Motor neuron (in vitro differentiated cells): Measurements from ENCODE around the gene GOSR2. TPM values are rescaled to one million over a fixed set of nuclear protein-coding genes. Genes with fewer than 3 reads are reported as not detected.
A peak's percentile ranks its signal among the peaks of the same experiment; 100 is the strongest.

ENCODE experiments used
- ATAC-seq, 8 experiments: fragments of 200-7000 bp; cut with Tn5 transposase; replicated peaks in 6 of 8; 2 replicates each; pipeline ENCODE4 v1.8.0; 2021; ENCODE audit warnings: mild to moderate bottlenecking in 8 of 8, moderate library complexity in 8 of 8
- H3K27ac ChIP-seq, 2 donors: fragments of 250-450 bp; sonication (Bioruptor Pico); 2 replicates each; pipeline ENCODE4 v1.9.0; 2021; ENCODE audit warnings: antibody characterized with exemption in 2 of 2, mild to moderate bottlenecking in 2 of 2, moderate library complexity in 1 of 2
- H3K4me1 ChIP-seq, 2 donors: fragments of 250-450 bp; sonication (Bioruptor Pico); replicated peaks in 1 of 2; 2 replicates each; pipeline ENCODE4 v1.6.1; 2021; ENCODE audit warnings: antibody characterized with exemption in 2 of 2, mild to moderate bottlenecking in 2 of 2, moderate library complexity in 1 of 2
- H3K4me3 ChIP-seq, 5 donors: fragments of 250-450 bp; sonication (Bioruptor Pico); 2 replicates each; pipeline ENCODE4 v1.9.0; 2021; ENCODE audit warnings: antibody characterized with exemption in 5 of 5, mild to moderate bottlenecking in 5 of 5, moderate library complexity in 4 of 5
- WGBS, 10 experiments: fragments of 450-650 bp; shearing (Covaris generic); methylation state at CpG; one replicate each; pipeline ENCODE4 v1.0.0; 2022; 5-methylcytosine and 5-hydroxymethylcytosine counted together
- in situ Hi-C, 9 experiments: fragments of 400-800 bp; cut with MboI; loops; one replicate each; pipeline ENCODE4 v1.15.0; 2021; ENCODE audit warnings: low sequenced_read_pairs in 9 of 9, low pct_unique_long_range_greater_than_20kb in 2 of 9; ENCODE audit not compliant: unreplicated experiment in 9 of 9
- total RNA-seq, 8 experiments: library from RNA; unstranded; fragments of 300-600 nt; gene quantifications; 2 replicates each; pipeline versions ENCODE4 v1.2.3 to v1.2.4, GENCODE V29; 2022

The GOSR2 gene
- total RNA-seq, 8 experiments from 2014 or later: 32.2 to 77.0 (median 45.1) TPM

- ATAC-seq: no peak
- H3K27ac ChIP-seq: no peak overlapping the region
- no peak overlapping the region for H3K4me3 ChIP-seq
- in situ Hi-C loops: no loop called here
- 0 to 64% (median 25%) methylated on average over 1 to 2 of the region's 2 CpGs; no CpG with 5 or more reads in 4 of the 10 experiments for WGBS, 10 experiments
- no peaks in the 10 kb centered on the region for H3K4me1 ChIP-seq
Measured at GRCh38 chr17:46898364-46898763, 24.6 kb upstream of the GOSR2 start.

GRCh38 chr17:46898860-46899259 lies 24.1 kb upstream of the GOSR2 start:
- in situ Hi-C loops: no loop called here
- no peak overlapping the region for H3K4me3 ChIP-seq
- WGBS, 10 experiments: 10 to 92% (median 79%) methylated on average over 1 to 4 of the region's 5 CpGs

GRCh38 chr17:46901291-46901690 lies 21.7 kb upstream of the GOSR2 start:
- in situ Hi-C loops: no loop called here
- Histone ChIP-seq H3K4me3 (no peak overlapping the region), H3K27ac (no peak overlapping the region), H3K4me1 (peaks cover 0 to 5% of the 10 kb centered on the region in 2 donors)
- ATAC-seq: no peak
- 30 to 96% (median 64%) methylated on average over 2 to 8 of the region's 9 CpGs; no CpG with 5 or more reads in 1 of the 10 experiments for WGBS, 10 experiments

More at GRCh38 chr17:46898860-46899259, 24.1 kb upstream of the GOSR2 start:
- no peak for ATAC-seq
- Histone ChIP-seq H3K27ac (no peak overlapping the region), H3K4me1 (no peaks in the 10 kb centered on the region)

- Histone ChIP-seq H3K4me1 (peaks cover 2 to 14% of the 10 kb centered on the region in 2 donors), H3K4me3 (no peak overlapping the region), H3K27ac (no peak overlapping the region)
- no peak for ATAC-seq
- in situ Hi-C loops: no loop called here
- WGBS, 10 experiments: 0 to 100% (median 73%) methylated on average over 1 to 2 of the region's 4 CpGs; no CpG with 5 or more reads in 2 of the 10 experiments
Measured at GRCh38 chr17:46903762-46904672, 18.9 kb upstream of the GOSR2 start.

GRCh38 chr17:46908068-46908737 lies 14.8 kb upstream of the GOSR2 start:
- in situ Hi-C loops: no loop called here
- ATAC-seq: peak in 5 of 8 experiments; percentile 22 to 56 (median 45)
- H3K4me1 ChIP-seq: peaks cover 2 to 14% of the 10 kb centered on the region in 2 donors
- H3K4me3 ChIP-seq: no peak overlapping the region
- H3K27ac ChIP-seq: no peak overlapping the region
- 44 to 75% (median 50%) methylated on average over 1 to 5 of the region's 14 CpGs; no CpG with 5 or more reads in 7 of the 10 experiments for WGBS, 10 experiments

- ATAC-seq: no peak
- no peak overlapping the region for H3K27ac ChIP-seq
- H3K4me1 ChIP-seq: peaks cover 2 to 13% of the 10 kb centered on the region in 2 donors
- WGBS, 10 experiments: 10 to 100% (median 80%) methylated on average over 1 to 5 of the region's 10 CpGs; no CpG with 5 or more reads in 2 of the 10 experiments
- in situ Hi-C loops: no loop called here
- no peak overlapping the region for H3K4me3 ChIP-seq
Measured at GRCh38 chr17:46910179-46910927, 12.6 kb upstream of the GOSR2 start.

GRCh38 chr17:46911311-46911710 lies 11.6 kb upstream of the GOSR2 start:
- ATAC-seq: no peak
- 61 to 100% (median 76%) methylated on average over 2 to 3 of the region's 3 CpGs; no CpG with 5 or more reads in 6 of the 10 experiments for whole genome bisulfite sequencing, 10 experiments
- Histone ChIP-seq H3K4me3 (no peak overlapping the region), H3K4me1 (peaks cover 2 to 9% of the 10 kb centered on the region in 2 donors), H3K27ac (no peak overlapping the region)
- in situ Hi-C loops: no loop called here

- 0% methylated on average over 1 of the region's 1 CpG; no CpG with 5 or more reads in 7 of the 10 experiments for WGBS, 10 experiments
- no peaks in the 10 kb centered on the region for H3K4me1 ChIP-seq
- in situ Hi-C loops: no loop called here
- no peak overlapping the region for H3K27ac ChIP-seq
- no peak overlapping the region for H3K4me3 ChIP-seq
- peak in 2 of 8 experiments; percentile 31 to 33 for ATAC-seq
Measured at GRCh38 chr17:46915596-46915995, 7.4 kb upstream of the GOSR2 start.

GRCh38 chr17:46916211-46916610 lies 6.7 kb upstream of the GOSR2 start:
- H3K4me3 ChIP-seq: no peak overlapping the region
- no peak overlapping the region for H3K27ac ChIP-seq
- in situ Hi-C loops: no loop called here
- H3K4me1 ChIP-seq: no peaks in the 10 kb centered on the region
- ATAC-seq: peak in 2 of 8 experiments; percentile 18 to 72
- 30 to 89% (median 60%) methylated on average over 1 to 2 of the region's 2 CpGs; no CpG with 5 or more reads in 3 of the 10 experiments for WGBS, 10 experiments

GRCh38 chr17:46916623-46917022 lies 6.3 kb upstream of the GOSR2 start:
- WGBS, 10 experiments: 33 to 93% (median 69%) methylated on average over 1 to 3 of the region's 3 CpGs; no CpG with 5 or more reads in 3 of the 10 experiments
- Histone ChIP-seq H3K4me1 (no peaks in the 10 kb centered on the region), H3K27ac (no peak overlapping the region), H3K4me3 (no peak overlapping the region)
- in situ Hi-C loops: no loop called here
- ATAC-seq: no peak

- ATAC-seq: no peak
- in situ Hi-C loops: no loop called here
- no peak overlapping the region for H3K4me3 ChIP-seq
- H3K27ac ChIP-seq: no peak overlapping the region
- H3K4me1 ChIP-seq: no peaks in the 10 kb centered on the region
Measured at GRCh38 chr17:46917041-46917440, 5.9 kb upstream of the GOSR2 start.

GRCh38 chr17:46917516-46917915 lies 5.4 kb upstream of the GOSR2 start:
- WGBS, 10 experiments: 55 to 92% (median 75%) methylated on average over 1 to 3 of the region's 4 CpGs; no CpG with 5 or more reads in 6 of the 10 experiments
- no peak for ATAC-seq
- in situ Hi-C loops: no loop called here
- H3K27ac ChIP-seq: no peak overlapping the region
- no peak overlapping the region for H3K4me3 ChIP-seq
- H3K4me1 ChIP-seq: no peaks in the 10 kb centered on the region
